HG03521 (cell line): Measurements from ENCODE around the gene CASTOR1.

Experiments
- ATAC-seq: cut with Tn5 transposase; IDR thresholded peaks from one replicate; pipeline ENCODE4 v1.9.1; 2021; ENCODE audit warnings: mild to moderate bottlenecking, moderate library complexity; ENCODE audit not compliant: unreplicated experiment

Gene CASTOR1

DNA sequence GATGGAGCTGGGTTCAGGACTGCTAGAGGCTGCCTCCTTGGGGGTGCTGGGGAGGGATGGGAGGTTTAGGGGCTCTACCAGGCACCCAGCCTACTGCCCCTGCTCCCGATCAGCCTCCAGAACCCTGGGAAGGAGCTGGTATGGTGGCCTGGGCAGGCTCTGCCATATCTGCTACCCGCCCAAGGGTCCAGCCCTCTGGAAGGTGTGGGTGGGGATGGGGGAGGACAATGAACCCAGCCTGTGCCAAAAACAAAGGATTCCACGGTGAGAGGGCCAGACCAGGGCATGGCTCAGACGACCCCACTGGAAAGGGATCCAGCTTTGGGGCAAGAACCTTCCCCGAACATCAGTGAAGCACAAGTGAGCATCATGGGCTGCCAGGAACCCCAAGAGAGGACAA, 3.0 kb downstream of the CASTOR1 start:
- no peak for ATAC-seq

DNA sequence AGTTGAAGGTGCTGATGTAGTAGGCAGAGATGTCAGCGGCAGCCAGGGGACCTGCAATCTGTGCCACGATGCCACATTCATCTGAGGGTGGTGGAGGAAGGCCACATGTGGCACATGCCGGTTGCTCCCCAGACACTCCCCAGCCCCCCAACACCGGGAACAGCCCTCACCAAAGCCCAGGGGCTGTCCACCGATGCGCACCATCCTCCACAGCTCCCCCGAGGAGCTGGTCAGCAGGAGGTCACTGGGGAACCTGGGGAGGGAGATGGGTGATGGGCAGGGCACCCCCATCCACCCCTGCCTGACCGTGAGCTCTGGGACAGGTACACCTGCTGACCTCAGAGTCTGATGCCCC, 3.5 kb downstream of the CASTOR1 start:
- no peak for ATAC-seq

DNA sequence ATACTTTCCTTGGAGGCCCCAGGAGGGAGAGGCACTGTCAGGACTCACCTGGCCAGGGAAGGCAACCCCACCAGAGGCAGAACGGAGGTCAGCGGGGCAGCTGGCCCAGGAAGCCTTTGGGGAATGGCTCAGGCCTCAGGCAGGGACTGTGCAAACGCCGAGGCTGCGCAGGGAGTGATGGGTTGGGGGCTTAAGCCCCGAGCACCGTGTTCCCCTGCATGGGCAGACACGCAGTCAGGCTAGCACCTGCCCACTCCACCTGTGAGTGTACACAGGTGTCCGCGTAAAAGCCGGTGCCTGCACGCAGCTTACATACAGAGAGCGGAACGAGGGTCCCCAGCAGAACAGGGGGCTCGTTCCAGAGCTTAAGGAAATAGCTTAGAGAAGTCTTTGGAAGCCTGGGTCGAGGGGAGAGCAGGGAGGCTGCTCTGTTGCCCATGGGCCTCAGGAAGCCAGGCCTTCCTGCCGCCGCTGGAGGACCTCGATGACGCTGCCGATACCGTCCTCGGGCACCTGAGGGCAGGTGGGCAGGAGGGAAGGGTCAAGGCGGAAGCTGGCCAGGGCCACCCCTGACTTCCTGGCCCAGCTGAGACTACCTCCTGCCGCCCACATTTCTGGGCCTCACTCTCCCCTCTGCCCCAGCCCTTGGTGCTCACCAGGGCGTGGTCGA, 4.0 kb downstream of the CASTOR1 start:
- no peak for ATAC-seq

DNA sequence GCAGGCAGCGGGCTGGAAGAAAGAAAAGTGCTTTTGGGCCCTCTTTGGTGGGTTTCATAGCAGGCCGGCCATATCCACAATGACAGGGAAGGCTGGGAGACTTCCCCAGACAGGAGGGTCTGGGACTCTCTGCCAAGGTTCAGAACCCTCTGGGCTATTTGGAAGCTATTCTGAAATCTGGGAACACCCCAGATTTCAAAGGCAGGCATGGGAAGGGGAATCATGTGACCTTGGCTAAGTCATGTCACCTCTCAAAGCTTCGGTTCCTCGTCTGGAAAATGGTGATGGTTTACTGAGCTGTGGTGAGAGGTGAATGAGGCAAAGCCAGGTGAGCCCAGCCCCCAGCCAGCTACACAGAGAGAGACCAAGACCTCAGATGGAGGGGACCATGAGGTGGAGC, 4.6 kb downstream of the CASTOR1 start:
- ATAC-seq = no peak

DNA sequence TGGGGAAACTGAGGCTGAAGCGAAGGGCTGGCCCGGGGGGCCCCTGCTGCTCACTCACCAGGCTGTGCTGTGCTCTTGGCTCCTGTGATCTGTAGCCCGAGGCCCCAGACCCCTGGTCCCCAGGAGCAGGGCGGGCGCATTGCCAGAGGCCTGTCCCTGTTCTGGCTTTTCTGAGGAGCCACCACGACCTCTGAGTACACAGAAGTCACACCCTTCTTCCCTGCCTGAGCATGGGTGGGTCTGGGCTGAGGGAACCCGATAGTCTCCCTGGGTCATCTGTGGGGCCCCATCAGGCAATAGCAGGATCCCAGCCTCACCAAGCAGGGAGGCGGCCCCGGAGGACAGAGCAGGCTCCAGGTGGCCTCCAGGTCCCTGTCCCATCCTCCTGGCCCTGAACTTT, 5.1 kb downstream of the CASTOR1 start:
- no peak for ATAC-seq

DNA sequence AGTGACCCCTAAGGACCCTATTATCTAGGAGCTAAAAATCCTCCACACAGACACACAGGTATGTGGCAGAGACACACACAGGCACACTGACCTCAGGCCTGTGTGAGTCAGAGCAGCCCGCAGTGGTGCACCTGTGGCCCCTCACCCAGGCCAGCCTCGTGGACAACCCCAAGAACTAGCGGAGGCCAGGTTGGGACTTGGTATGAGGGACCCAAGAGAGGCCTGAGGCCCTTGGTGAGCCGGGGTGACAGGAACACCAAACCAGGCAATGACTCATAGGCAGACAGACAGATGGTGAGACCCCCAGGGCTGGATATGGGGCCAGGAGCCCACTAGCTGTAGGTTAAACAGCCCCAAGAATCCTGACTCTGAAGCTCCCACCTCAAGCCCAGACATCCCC, 6.0 kb downstream of the CASTOR1 start:
- ATAC-seq = no peak

DNA sequence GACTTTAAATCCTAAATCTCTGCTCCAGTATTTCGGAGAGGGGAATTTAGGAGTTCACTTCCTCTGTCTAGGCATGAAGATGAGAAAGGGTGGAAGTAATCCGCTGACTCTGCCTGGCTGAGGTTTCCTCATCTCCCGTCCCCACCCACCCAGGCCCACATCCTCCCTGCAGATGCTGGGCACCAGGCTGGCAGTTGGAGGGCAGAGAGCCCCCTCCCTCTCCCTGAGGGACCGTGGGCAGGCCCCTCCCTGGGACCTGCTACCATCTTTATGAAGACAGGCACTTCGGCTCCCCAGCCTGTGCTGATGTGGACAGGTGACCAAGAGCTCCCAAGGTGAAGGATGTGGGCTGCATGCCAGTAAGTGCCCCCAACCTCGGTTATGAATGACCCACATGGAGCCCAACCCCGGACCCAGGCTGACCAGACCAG, 6.7 kb downstream of the CASTOR1 start:
- no peak for ATAC-seq

DNA sequence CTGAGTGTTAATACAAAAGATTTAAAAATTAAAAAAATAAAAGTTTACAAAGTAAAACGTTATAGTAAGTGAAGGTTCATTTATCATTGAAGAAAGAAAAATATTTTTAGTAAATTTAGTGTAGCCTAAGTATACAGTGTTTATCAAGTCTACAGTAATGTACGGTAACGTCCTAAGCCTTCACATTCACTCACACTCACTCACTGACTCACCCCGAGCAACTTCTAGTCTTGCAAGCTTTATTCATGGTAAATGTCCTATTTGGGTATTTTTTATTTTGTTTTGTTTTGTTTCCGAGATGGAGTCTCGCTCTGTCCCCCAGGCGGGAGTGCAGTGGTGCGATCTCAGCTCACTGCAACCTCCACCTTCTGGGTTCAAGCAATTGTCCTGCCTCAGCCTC, 8.8 kb downstream of the CASTOR1 start:
- no peak for ATAC-seq

DNA sequence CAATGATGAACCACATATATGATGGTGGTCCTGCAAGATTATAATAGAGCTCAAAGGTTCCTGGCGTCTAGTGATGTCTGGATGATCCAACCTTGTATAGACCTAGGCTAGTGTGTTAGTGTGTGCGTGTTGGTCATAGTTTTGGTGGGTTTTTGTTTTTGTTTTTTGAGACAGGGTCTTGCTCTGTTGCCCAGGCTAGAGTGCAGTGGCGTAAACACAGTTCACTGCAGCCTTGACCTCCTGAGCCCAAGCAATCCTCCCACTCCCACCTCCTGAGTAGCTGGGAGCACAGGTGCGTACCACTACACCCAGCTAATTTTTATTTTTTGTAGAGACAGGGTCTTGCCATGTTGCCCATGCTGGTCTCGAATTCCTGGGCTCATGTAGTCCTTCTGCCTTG, 9.4 kb downstream of the CASTOR1 start:
- no peak for ATAC-seq

DNA sequence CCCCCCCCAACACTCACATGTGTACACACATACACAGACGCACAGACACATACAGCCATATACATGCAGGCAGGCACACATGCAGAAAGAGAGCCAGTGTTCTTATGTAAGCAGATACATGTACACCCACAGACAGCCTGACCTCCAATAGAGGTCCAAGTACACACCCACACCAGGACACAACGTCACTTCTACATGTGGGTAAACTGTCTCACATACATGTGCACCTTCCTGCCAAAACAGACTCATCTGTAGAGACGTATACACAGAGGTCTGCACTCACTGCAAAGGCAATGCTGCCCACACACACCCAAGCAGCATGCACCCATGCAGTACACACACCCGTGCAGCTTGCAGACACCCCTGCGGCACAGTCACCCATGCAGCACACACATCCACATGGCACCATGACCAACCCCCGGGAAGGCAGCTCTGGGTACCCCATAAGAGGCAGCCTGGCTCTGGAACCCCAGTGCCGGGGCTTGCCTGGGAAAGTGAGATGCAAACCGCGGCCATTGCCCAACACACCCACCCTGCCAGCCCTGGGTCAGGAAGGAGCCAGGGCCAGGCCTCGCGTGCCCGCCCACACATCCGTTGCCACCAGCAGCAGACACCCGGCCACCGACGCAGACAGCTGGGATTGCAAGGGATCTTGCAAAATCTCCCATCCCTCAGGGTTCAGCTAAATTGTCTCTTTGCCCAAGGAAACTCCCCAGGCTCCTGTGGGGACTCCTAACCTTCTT, 10.1 kb downstream of the CASTOR1 start:
- ATAC-seq = no peak

DNA sequence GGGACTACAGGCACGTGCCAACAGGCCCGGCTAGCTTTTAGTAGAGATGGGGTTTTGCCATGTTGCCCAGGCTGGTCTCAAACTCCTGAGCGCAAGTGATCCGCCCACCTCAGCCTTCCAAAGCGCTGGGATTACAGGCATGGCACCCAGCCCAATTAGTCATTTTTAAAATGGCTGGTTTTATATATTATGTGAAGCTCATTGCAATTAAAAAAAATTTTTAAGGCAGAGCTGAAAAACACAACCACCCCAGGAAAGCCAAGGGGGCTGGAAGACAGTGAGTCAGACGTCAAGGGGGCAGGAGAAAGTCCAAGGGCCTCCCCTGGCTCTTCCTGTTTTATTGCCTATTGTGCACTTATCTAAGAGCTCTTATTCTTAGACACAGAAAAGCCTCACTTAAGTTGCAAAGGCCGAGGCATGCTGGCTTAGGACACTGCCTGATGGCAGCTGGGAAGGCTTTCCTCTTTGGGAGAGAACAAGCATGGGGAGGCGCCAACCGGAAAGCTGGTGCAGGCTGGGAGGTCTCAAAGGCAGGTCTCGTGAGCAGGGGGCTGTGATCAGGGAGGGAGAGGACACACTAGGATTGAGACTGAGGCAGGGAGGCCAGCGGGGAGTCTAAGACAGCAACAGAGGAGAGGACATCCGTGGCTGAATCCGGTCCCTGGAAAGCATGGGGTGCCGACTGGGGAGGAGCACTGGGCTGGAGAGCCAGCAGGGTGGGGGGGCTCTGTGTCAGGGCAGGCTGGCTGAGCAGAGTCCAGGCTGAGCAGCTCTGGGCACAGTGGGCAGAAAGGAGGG, 11.6 kb downstream of the CASTOR1 start:
- no peak for ATAC-seq

DNA sequence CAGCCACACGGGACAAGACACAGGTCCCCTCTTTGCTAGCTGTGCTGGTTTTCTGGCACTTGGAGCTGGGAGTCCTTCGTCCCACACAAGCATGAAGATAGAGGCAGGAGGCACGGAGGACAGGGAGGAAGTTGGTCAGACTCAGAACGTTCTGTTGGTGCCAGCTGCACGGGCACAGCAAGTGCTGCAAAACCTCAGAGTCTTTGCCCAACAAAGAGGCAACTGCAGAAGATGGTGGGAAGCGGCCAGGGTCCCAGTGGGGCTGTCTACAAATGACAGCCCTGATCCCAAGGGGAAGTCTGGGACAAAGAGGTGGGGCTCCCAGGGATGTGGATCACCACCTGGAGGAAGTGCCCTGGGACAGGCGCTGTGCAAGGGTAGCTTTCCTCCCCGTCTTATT, 13.3 kb downstream of the CASTOR1 start:
- ATAC-seq = no peak

DNA sequence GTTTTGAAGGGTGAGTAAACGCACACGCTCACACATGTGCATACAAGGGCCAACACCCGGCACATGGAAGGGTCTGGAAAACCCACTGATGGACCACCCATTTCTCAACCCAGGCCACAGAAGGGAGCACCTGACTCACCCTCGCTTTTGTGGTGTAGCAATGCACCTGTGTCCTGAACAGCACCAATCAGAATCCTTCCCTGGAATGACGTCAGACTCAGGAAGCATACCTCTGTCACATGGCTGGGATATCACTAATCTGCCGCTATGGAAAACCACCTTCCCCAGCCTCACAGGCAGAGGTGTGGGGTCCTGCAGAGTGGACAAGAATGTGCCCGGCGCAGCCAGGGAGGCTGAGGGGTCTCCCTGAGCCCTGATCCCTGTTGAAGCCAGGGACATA, 13.7 kb downstream of the CASTOR1 start:
- no peak for ATAC-seq

DNA sequence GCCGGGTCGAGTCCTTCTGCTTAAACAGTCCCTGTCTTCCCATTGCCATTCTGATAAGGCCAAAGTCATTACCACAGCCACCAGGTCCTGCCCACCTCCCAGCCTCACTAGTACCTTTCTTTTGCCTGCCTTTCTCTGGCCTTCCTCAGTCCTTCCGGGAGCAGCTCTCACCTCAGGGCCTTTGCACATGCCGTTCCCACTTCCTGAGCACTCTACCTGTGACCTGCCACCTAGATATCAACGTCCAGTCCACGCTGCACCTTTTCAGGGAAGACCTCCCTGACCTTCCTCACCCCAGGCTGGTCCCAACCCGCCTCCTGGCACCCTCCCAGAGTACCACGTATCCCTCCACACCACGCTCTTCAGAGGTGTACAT, 14.9 kb downstream of the CASTOR1 start:
- ATAC-seq = no peak

DNA sequence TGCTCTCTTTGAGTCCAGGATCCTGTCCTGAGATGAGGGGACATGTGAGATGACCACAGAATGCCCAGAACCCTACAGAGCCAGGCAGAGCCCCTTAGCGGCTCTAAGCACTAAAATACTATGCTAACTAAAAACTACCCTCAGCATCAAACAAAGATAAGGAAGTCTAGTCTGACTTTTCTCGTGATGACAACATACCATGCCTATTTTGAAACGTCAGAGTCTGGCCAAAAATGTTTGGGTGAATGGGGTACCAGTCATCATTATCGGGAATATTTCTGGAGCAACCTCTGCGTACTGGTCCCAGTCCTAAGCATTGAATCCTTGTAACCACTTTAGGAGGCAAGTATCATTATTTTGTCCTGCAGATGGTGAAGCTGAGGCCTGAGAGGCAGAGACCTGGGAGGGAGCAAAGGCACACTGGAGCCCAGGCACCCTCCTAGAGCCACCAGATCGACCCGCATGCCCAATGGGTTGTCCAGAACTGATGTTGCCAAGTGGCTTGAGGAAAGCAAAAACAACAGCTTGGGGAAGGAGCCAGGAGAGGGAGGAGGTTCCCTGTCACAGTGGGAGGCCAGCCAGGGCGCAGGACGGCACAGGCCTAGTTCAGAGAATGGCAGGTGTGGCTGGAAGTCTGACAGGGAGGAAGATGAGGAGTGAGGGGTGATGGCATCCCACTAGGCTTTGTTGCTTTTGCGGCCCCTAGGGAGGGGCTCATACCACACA, 15.4 kb downstream of the CASTOR1 start:
- ATAC-seq = no peak

DNA sequence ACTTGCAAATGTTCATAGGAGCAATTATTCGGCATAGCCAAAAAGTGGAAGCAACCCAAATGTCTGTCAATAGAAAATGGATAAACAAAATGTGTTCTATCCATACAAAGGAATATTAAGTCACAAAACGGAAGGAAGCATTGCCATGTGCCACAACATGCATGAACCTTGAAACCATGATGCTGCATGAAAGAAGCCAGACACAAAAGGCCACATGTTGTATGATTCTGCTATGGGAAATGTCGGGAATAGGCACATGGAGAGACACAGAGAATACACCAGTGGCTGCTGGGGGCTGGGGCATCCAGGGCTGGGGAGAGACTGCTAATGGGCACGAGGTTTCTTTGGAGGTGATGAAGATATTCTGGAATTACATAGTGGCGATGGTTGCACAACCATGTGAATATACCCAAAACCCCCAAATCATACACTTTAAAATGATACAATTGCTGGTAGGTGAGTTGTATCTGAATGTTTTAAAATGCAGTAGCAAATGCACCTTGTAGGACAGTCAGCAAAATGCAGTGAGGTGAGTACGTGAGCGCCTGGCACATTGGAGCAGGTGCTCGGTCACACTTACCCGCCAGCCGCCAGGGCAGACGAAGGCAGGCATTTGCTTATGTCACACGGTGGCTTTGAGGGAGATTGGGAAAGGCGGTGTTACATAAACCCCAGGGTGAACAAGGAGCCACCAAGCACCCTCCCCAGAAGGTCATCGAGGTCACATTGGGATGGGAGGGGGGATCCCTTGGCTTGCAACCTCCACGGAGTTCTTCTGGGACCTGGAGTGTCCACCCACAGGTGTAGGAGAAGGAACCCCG, 16.3 kb downstream of the CASTOR1 start:
- ATAC-seq = no peak

DNA sequence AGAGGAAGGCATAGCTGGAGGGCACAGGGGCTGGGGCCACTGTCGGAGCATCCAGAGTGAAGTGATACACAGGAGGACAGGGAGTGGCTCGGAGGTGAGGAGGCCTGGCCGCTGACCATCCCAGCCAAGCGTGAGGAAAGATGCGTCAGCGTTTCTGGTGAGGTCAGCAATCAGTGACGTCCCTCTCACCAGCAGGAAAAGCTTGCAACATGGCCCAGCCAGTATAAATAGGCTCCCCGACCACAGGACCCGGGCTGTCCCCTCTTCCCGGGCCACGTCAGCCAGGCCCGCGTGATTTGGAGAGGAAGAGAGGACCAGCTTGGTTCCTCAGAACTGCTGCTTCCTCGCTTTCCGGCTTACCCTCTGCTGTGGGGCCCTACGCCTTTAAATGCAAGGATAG, 18.5 kb downstream of the CASTOR1 start:
- ATAC-seq = no peak

DNA sequence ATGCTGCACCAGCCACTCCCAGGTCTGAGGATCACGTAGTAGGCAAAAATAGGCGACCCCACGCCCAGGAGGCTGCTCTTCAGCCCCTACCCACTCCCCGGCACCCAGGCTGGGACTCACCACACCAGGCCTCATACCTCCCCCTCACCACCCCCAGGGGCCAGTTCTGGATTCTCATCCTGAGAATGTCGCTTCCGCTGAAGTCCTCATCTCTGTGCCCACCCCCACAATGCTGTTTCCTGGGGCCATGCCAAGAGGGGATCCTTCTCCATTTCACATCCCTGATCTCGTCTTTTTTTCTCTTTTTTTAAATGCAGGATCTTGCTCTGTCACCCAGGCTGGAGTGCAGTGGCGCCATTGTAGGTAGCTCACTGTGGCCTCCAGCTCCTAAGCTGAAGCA, 21.0 kb downstream of the CASTOR1 start:
- no peak for ATAC-seq

DNA sequence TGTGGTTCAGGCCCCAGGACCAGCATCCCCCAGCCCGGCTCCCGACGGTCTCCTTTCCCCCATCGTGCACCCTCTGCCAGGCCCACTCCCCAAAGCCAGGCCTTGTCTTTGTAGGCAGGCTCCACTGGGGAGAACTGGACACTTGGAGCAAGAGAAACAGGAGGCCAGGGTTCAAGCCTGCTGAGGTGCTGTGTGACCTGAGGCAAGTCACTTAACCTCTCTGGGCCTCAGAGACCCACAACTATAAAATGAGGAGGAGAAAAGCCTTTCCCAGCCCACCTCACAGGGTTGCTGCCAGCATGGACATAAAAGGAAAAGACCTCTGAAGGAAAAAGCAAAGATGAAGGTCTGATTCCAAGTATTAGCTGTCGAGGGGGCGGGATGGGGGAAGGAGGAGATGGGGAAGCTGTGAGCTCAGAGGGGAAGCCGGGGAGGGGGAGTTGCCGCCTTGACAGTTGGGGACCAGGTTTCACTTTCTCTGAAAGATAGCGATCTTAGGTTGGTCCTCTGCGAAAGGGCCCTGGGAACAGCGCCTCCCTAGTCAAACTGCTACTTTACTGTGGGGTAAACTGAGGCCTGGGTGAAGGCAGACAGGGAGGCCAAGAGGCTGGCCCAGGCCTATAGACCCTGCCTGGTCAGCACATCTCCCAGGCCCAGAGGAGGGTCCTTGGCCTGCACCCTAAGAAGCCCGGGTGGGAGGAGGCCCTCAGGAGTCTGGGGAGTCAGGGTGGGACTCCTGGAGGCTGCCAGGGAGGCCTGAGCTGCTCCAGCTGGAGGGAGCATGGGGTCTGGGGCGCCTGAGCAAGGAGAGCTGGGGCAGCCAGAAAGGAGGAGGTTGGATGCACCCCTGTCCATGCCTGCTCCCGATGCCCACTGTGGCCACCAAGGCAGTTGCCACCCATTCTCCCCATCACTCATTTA, 21.7 kb downstream of the CASTOR1 start:
- ATAC-seq = no peak
